ENCODE measurements around the gene SWI5. TPM values are rescaled to one million over a fixed set of nuclear protein-coding genes. Genes with fewer than 3 reads are reported as not detected.
A peak's percentile ranks its signal among the peaks of the same experiment; 100 is the strongest.

Gene SWI5
- total RNA-seq, 2 donors from 2014 or later, result 33.4 to 46.9 TPM

GRCh38 chr9:128297221-128297773, 21.2 kb downstream of the SWI5 start:
- Histone ChIP-seq H3K27ac (ENCODE audit: low read depth, low read length) (no peak overlapping the region), H3K9ac (ENCODE audit: extremely low read depth, low read length, poor library complexity, severe bottlenecking) (no peak overlapping the region), H3K9me3 (ENCODE audit: control insufficient read depth, low read length) (no peaks in the 10 kb centered on the region), H3K36me3 (ENCODE audit: control insufficient read depth, insufficient read depth, low read length) (no peaks in the 10 kb centered on the region), H3K27me3 (ENCODE audit: control insufficient read depth, insufficient read depth, low read length, poor library complexity, severe bottlenecking) (no peaks in the 10 kb centered on the region), H3K4me1 (ENCODE audit: control insufficient read depth, insufficient read depth, low read length) (no peaks in the 10 kb centered on the region), H3K4me3 (ENCODE audit: low read length) (no peak overlapping the region)
- H3K27ac Mint-ChIP-seq, result no peak overlapping the region
- WGBS, 2 experiments (ENCODE audit: insufficient coverage in 1 of 2, insufficient read length in 1 of 2), result 90 to 99% methylated on average over 2 of the region's 2 CpGs
- TF ChIP-seq, protein P1, sequence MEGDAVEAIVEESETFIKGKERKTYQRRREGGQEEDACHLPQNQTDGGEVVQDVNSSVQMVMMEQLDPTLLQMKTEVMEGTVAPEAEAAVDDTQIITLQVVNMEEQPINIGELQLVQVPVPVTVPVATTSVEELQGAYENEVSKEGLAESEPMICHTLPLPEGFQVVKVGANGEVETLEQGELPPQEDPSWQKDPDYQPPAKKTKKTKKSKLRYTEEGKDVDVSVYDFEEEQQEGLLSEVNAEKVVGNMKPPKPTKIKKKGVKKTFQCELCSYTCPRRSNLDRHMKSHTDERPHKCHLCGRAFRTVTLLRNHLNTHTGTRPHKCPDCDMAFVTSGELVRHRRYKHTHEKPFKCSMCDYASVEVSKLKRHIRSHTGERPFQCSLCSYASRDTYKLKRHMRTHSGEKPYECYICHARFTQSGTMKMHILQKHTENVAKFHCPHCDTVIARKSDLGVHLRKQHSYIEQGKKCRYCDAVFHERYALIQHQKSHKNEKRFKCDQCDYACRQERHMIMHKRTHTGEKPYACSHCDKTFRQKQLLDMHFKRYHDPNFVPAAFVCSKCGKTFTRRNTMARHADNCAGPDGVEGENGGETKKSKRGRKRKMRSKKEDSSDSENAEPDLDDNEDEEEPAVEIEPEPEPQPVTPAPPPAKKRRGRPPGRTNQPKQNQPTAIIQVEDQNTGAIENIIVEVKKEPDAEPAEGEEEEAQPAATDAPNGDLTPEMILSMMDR (conservative IDR thresholded peaks at IDR 0.05), result no peak
- no peak for DNase-seq
- H3K4me1 Mint-ChIP-seq, result no peaks in the 10 kb centered on the region
- no peaks in the 10 kb centered on the region for H3K9me3 Mint-ChIP-seq
- H3K36me3 Mint-ChIP-seq (ENCODE audit: low read depth), result no peaks in the 10 kb centered on the region
- no peak overlapping the region for H3K4me3 Mint-ChIP-seq
- no peaks in the 10 kb centered on the region for H3K27me3 Mint-ChIP-seq (ENCODE audit: insufficient read depth)

- Histone ChIP-seq H3K27me3 (ENCODE audit: control insufficient read depth, insufficient read depth, low read length, poor library complexity, severe bottlenecking) (no peaks in the 10 kb centered on the region), H3K4me3 (ENCODE audit: low read length) (no peak overlapping the region), H3K9ac (ENCODE audit: extremely low read depth, low read length, poor library complexity, severe bottlenecking) (no peak overlapping the region), H3K9me3 (ENCODE audit: control insufficient read depth, low read length) (no peaks in the 10 kb centered on the region), H3K27ac (ENCODE audit: low read depth, low read length) (no peak overlapping the region), H3K36me3 (ENCODE audit: control insufficient read depth, insufficient read depth, low read length) (no peaks in the 10 kb centered on the region), H3K4me1 (ENCODE audit: control insufficient read depth, insufficient read depth, low read length) (no peaks in the 10 kb centered on the region)
- no peak overlapping the region for H3K4me3 Mint-ChIP-seq
- H3K4me1 Mint-ChIP-seq, result no peaks in the 10 kb centered on the region
- H3K27me3 Mint-ChIP-seq (ENCODE audit: insufficient read depth), result no peaks in the 10 kb centered on the region
- no peak overlapping the region for H3K27ac Mint-ChIP-seq
- H3K9me3 Mint-ChIP-seq, result no peaks in the 10 kb centered on the region
- no peak for DNase-seq
- no peaks in the 10 kb centered on the region for H3K36me3 Mint-ChIP-seq (ENCODE audit: low read depth)
- WGBS, 2 experiments (ENCODE audit: insufficient coverage in 1 of 2, insufficient read length in 1 of 2), result 92 to 95% methylated on average over 16 to 20 of the region's 20 CpGs
- TF ChIP-seq, protein P1 (conservative IDR thresholded peaks at IDR 0.05), result no peak
These were observed 22.7 kb downstream of the SWI5 start for GRCh38 chr9:128298535-128299482.

DNA sequence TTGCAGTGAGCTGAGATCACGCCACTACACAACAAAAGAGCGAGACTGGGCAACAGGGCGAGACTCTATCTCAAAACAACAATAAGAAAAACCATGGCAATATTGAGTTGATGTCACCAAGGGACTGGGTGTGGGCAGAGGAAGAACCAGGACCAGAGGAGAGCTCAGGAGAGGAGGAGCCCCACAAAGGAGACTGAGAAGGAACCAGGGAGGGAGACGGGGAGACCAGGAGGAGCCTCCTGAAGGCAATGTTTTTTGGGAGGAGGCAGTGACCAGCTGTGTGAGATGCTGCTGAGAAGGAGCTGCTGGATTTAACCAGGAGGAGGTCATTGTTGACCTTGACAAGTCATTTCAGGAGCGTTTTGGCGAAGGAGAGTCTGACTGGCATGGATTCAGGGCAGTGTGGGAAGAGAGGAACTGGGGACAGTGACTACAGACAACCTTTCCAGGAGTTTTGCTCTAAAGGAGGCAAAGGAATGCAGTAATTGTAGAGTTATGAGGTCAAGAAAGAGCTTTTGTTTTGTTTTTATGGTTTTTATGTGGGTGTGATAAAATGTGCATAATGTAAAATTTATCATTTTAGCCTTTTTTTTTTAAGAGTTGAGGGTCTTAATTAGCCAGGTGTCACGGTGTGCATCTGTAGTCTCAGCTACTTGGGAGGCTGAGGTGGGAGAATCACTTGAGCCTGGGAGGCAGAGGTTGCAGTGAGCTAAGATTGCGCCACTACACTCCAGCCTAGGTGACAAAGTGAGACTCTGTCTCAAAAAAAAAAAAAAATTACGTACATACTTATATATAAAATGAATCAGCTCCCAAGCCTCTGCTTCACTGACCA, 28.3 kb downstream of the SWI5 start:
- Mint-ChIP-seq H3K4me1 (peaks cover 4% of the 10 kb centered on the region), H3K27ac (peak overlapping the region; percentile 11), H3K9me3 (no peaks in the 10 kb centered on the region), H3K4me3 (no peak overlapping the region), H3K36me3 (ENCODE audit: low read depth) (peaks cover 13% of the 10 kb centered on the region), H3K27me3 (ENCODE audit: insufficient read depth) (no peaks in the 10 kb centered on the region)
- TF ChIP-seq, protein P1 (conservative IDR thresholded peaks at IDR 0.05), result no peak
- Histone ChIP-seq H3K4me3 (ENCODE audit: low read length) (no peak overlapping the region), H3K9ac (ENCODE audit: extremely low read depth, low read length, poor library complexity, severe bottlenecking) (no peak overlapping the region), H3K27ac (ENCODE audit: low read depth, low read length) (no peak overlapping the region), H3K9me3 (ENCODE audit: control insufficient read depth, low read length) (no peaks in the 10 kb centered on the region), H3K4me1 (ENCODE audit: control insufficient read depth, insufficient read depth, low read length) (no peaks in the 10 kb centered on the region), H3K27me3 (ENCODE audit: control insufficient read depth, insufficient read depth, low read length, poor library complexity, severe bottlenecking) (no peaks in the 10 kb centered on the region), H3K36me3 (ENCODE audit: control insufficient read depth, insufficient read depth, low read length) (peaks cover 11% of the 10 kb centered on the region)
- WGBS, 2 experiments (ENCODE audit: insufficient coverage in 1 of 2, insufficient read length in 1 of 2), result 89 to 93% methylated on average over 5 to 9 of the region's 9 CpGs
- DNase-seq, result no peak
